H1 (cell line): ENCODE results near the gene GNGT2. TPM values are rescaled to one million over a fixed set of nuclear protein-coding genes. Genes with fewer than 3 reads are reported as not detected.

Experiments
- CTCF ChIA-PET: fragments of 300-600 bp; sonication (Branson Sonifier 250); formaldehyde crosslinking; loops from one replicate; lab custom pipeline; 2021; ENCODE audit not compliant: partially characterized antibody; lab: Charles Lee
- POLR2A ChIA-PET: fragments of 300-600 bp; sonication (Branson Sonifier 250); formaldehyde crosslinking; loops from one replicate; lab custom pipeline; 2021; ENCODE audit warnings: inconsistent platforms; ENCODE audit not compliant: partially characterized antibody; lab: Charles Lee
- DNase-seq, 2 experiments: peaks; one replicate each; pipeline versions ENCODE4 v3.0.0 to v3.0.0-alpha.2; 2010 to 2022; ENCODE audit warnings: low spot score in 2 of 2, low read depth in 1 of 2, mixed read lengths in 1 of 2
- FAIRE-seq: peaks from 2 replicates; lab custom pipeline; 2011; peaks lifted over from hg19 to GRCh38; lab: Jason Lieb, UNC
- H2AFZ ChIP-seq: 2 replicates; pipeline ENCODE4 v1.8.1; 2012; ENCODE audit warnings: low read length, inconsistent platforms
- H2AK5ac ChIP-seq: 2 replicates; pipeline ENCODE4 v1.6.1; 2013; ENCODE audit warnings: low read depth, low read length
- H2BK120ac ChIP-seq: replicated peaks from 2 replicates; pipeline ENCODE3; 2013; ENCODE audit warnings: low read depth, low read length, inconsistent platforms
- H2BK12ac ChIP-seq: 2 replicates; pipeline ENCODE4 v1.6.1; 2013; ENCODE audit warnings: low read depth, low read length
- H2BK15ac ChIP-seq: 2 replicates; pipeline ENCODE4 v1.6.1; 2013; ENCODE audit warnings: low read length
- H2BK20ac ChIP-seq: 2 replicates; pipeline ENCODE4 v1.6.1; 2013; ENCODE audit warnings: low read length
- H2BK5ac ChIP-seq: 2 replicates; pipeline ENCODE4 v1.6.1; 2013; ENCODE audit warnings: low read depth, low read length
- H3K14ac ChIP-seq: 2 replicates; pipeline ENCODE4 v1.6.1; 2013; ENCODE audit warnings: inconsistent platforms; ENCODE audit not compliant: insufficient read length
- H3K18ac ChIP-seq: 2 replicates; pipeline ENCODE4 v1.6.1; 2013; ENCODE audit warnings: low read length; ENCODE audit errors: extremely low read depth
- H3K23ac ChIP-seq: 2 replicates; pipeline ENCODE4 v1.6.1; 2013; ENCODE audit warnings: inconsistent platforms; ENCODE audit not compliant: insufficient read length
- H3K23me2 ChIP-seq: 2 replicates; pipeline ENCODE4 v1.6.1; 2013; ENCODE audit warnings: low read depth, low read length
- H3K27ac ChIP-seq: 2 replicates; pipeline ENCODE4 v1.6.1; 2011; ENCODE audit warnings: low read depth, low read length, inconsistent platforms
- H3K27me3 ChIP-seq, 4 experiments: replicated peaks in 1 of 4; 1 replicate in 1 of 4; 2 replicates in 3 of 4; pipeline versions ENCODE4 v1.6.1 to v1.8.1; 2011 to 2013; ENCODE audit warnings: low read length in 3 of 4, mild to moderate bottlenecking in 3 of 4, inconsistent platforms in 2 of 4, mixed read lengths in 2 of 4, moderate library complexity in 1 of 4; ENCODE audit not compliant: control insufficient read depth in 3 of 4, insufficient read depth in 3 of 4; ENCODE audit errors: extremely low read depth in 1 of 4
- H3K36me3 ChIP-seq, 4 experiments: 2 replicates each; pipeline versions ENCODE4 v1.6.1 to v1.8.1; 2011 to 2013; ENCODE audit warnings: mild to moderate bottlenecking in 4 of 4, low read length in 3 of 4, moderate library complexity in 2 of 4, control low read depth in 1 of 4, inconsistent platforms in 1 of 4; ENCODE audit not compliant: insufficient read depth in 4 of 4, control insufficient read depth in 2 of 4
- H3K4ac ChIP-seq: replicated peaks from 2 replicates; pipeline ENCODE3; 2013; ENCODE audit warnings: low read length, low read depth, mixed read lengths, inconsistent platforms; ENCODE audit not compliant: insufficient read length
- H3K4me1 ChIP-seq, 4 experiments: replicated peaks in 1 of 4; 1 replicate in 1 of 4; 2 replicates in 3 of 4; pipeline versions ENCODE4 v1.6.1 to v1.8.1; 2011 to 2013; ENCODE audit warnings: low read length in 3 of 4, inconsistent platforms in 2 of 4, mixed read lengths in 1 of 4; ENCODE audit not compliant: insufficient read depth in 4 of 4, control insufficient read depth in 3 of 4
- H3K4me2 ChIP-seq, 2 experiments: 2 replicates each; pipeline versions ENCODE4 v1.6.1 to v1.8.1; 2011 to 2013; ENCODE audit warnings: low read depth in 2 of 2, low read length in 2 of 2, control low read depth in 1 of 2, inconsistent platforms in 1 of 2, mild to moderate bottlenecking in 1 of 2; ENCODE audit not compliant: insufficient read depth in 1 of 2
- H3K4me3 ChIP-seq, 4 experiments: fragments of 200-600, 300-600 bp in 1 of 4; sonication (generic), shearing (Covaris generic), sonication (Bioruptor Twin) in 1 of 4; 2 replicates each; pipeline versions ENCODE4 v1.5.1 to v1.8.1; 2011 to 2016; ENCODE audit warnings: low read length in 4 of 4, low read depth in 3 of 4, control low read depth in 2 of 4, inconsistent platforms in 2 of 4, mild to moderate bottlenecking in 2 of 4, mixed read lengths in 1 of 4, moderate library complexity in 1 of 4; ENCODE audit not compliant: insufficient read depth in 2 of 4; ENCODE audit errors: extremely low read depth in 1 of 4
- H3K56ac ChIP-seq: replicated peaks from 2 replicates; pipeline ENCODE3; 2013; ENCODE audit warnings: low read depth, mild to moderate bottlenecking, mixed read lengths, low read length, inconsistent platforms; ENCODE audit not compliant: insufficient read length
- H3K79me1 ChIP-seq: 2 replicates; pipeline ENCODE4 v1.6.1; 2013; ENCODE audit warnings: low read depth, low read length, control low read depth
- H3K79me2 ChIP-seq, 2 experiments: 2 replicates each; pipeline versions ENCODE4 v1.6.1 to v1.8.1; 2012 to 2013; ENCODE audit warnings: low read length in 2 of 2, mild to moderate bottlenecking in 2 of 2, inconsistent platforms in 1 of 2; ENCODE audit not compliant: insufficient read depth in 2 of 2, control insufficient read depth in 1 of 2
- H3K9ac ChIP-seq, 4 experiments: replicated peaks in 1 of 4; 1 replicate in 1 of 4; 2 replicates in 3 of 4; pipeline versions ENCODE4 v1.6.1 to v1.8.1; 2011 to 2013; ENCODE audit warnings: low read depth in 3 of 4, low read length in 3 of 4, control low read depth in 2 of 4, mild to moderate bottlenecking in 2 of 4, moderate library complexity in 2 of 4, inconsistent platforms in 1 of 4; ENCODE audit errors: extremely low read depth in 1 of 4
- H3K9me3 ChIP-seq, 2 experiments: 2 replicates each; pipeline versions ENCODE4 v1.6.1 to v1.8.1; 2012 to 2013; ENCODE audit warnings: mild to moderate bottlenecking in 2 of 2, moderate library complexity in 2 of 2, control low read depth in 1 of 2, inconsistent platforms in 1 of 2, low read depth in 1 of 2, low read length in 1 of 2, mixed read lengths in 1 of 2; ENCODE audit not compliant: insufficient read depth in 2 of 2
- H4K20me1 ChIP-seq, 2 experiments: replicated peaks in 1 of 2; 2 replicates each; pipeline versions ENCODE3 to v1.8.1; 2011 to 2013; ENCODE audit warnings: inconsistent platforms in 2 of 2, low read length in 2 of 2, mild to moderate bottlenecking in 1 of 2; ENCODE audit not compliant: insufficient read depth in 2 of 2, control insufficient read depth in 1 of 2
- H4K5ac ChIP-seq: 2 replicates; pipeline ENCODE4 v1.6.1; 2013; ENCODE audit warnings: low read length, low read depth, mixed read lengths, inconsistent platforms; ENCODE audit not compliant: insufficient read length
- H4K8ac ChIP-seq: 2 replicates; pipeline ENCODE4 v1.8.0; 2013; ENCODE audit warnings: mild to moderate bottlenecking, moderate library complexity, low read length, inconsistent platforms; ENCODE audit not compliant: insufficient read depth; ENCODE audit errors: extremely low read depth
- H4K91ac ChIP-seq: replicated peaks from 2 replicates; pipeline ENCODE3; 2013; ENCODE audit warnings: low read length, mixed read lengths, inconsistent platforms; ENCODE audit not compliant: insufficient read length
- CTBP2 ChIP-seq: IDR thresholded peaks from 2 replicates; pipeline ENCODE4 v1.7.0; 2011; ENCODE audit warnings: borderline replicate concordance, mild to moderate bottlenecking, moderate library complexity, mixed read lengths, low read length; ENCODE audit not compliant: insufficient read depth, insufficient read length
- E2F6 ChIP-seq: IDR thresholded peaks from 2 replicates; pipeline ENCODE4 v1.6.1; 2012; ENCODE audit warnings: inconsistent platforms
- GTF2F1 ChIP-seq: IDR thresholded peaks from 2 replicates; pipeline ENCODE4 v1.6.1; 2012; ENCODE audit warnings: low read depth, low read length, improper control_type of control experiment, borderline replicate concordance
- KDM5A ChIP-seq: fragments of 200-600 bp; IDR thresholded peaks from 2 replicates; pipeline ENCODE4 v1.7.1; 2012; ENCODE audit warnings: mild to moderate bottlenecking, low read length, inconsistent platforms, mixed read lengths
- SIN3A ChIP-seq, 2 experiments: IDR thresholded peaks in 1 of 2; conservative IDR thresholded peaks in 1 of 2; 2 replicates each; pipeline ENCODE4 v1.6.1; 2011 to 2012; ENCODE audit warnings: low read length in 2 of 2, improper control_type of control experiment in 1 of 2, low read depth in 1 of 2, mild to moderate bottlenecking in 1 of 2
- TAF1 ChIP-seq: IDR thresholded peaks from 2 replicates; pipeline ENCODE4 v1.6.1; 2011; ENCODE audit warnings: mild to moderate bottlenecking, low read depth, low read length
- TEAD4 ChIP-seq: IDR thresholded peaks from 2 replicates; pipeline ENCODE4 v1.6.1; 2012; ENCODE audit warnings: low read depth, low read length, inconsistent platforms, mixed read lengths
- YY1 ChIP-seq: IDR thresholded peaks from 2 replicates; pipeline ENCODE4 v1.6.1; 2011; ENCODE audit warnings: low read depth, mild to moderate bottlenecking, low read length
- WGBS, 2 experiments: shearing (Covaris generic) in 1 of 2; methylation state at CpG; one replicate each; pipeline versions ENCODE4 v1.1.6 to v1.1.7; 2013 to 2015; ENCODE audit warnings: low lambda C conversion rate in 2 of 2, mixed read lengths in 2 of 2, inconsistent platforms in 1 of 2, low coverage in 1 of 2, missing lambda C conversion rate in 1 of 2; ENCODE audit not compliant: insufficient replicate concordance in 2 of 2, insufficient coverage in 1 of 2, insufficient read length in 1 of 2; ENCODE audit errors: extremely low coverage in 1 of 2, missing lambda C conversion rate in 1 of 2; 5-methylcytosine and 5-hydroxymethylcytosine counted together
- polyA plus RNA-seq, 7 experiments: library from polyadenylated mRNA; depleted of rRNA in 3 of 7; stranded (reverse) in 5 of 7; unstranded in 2 of 7; fragments of >200 nt in 5 of 7; fragments of 200-250 nt in 2 of 7; gene quantifications; 1 replicate in 5 of 7; 2 replicates in 1 of 7; 4 replicates in 1 of 7; pipeline versions ENCODE4 v1.2.1 to v1.2.3, GENCODE V29; 2011 to 2013; ENCODE audit warnings: missing spikeins in 2 of 7, mixed read lengths in 2 of 7
- total RNA-seq: library from RNA; stranded (reverse); fragmentation: NEBNext Ultra II Directional; extraction: Animal tissue kit (Norgen Biotek cat#: 25700); gene quantifications from 2 replicates; pipeline ENCODE4 v1.2.1, GENCODE V29; 2021

GNGT2 gene
- total and polyA plus RNA-seq, 2 of the 8 experiments (the other 6 are each of a cell fraction or from before 2014, with no cell fraction given), result 1.3 to 1.4 TPM

DNA sequence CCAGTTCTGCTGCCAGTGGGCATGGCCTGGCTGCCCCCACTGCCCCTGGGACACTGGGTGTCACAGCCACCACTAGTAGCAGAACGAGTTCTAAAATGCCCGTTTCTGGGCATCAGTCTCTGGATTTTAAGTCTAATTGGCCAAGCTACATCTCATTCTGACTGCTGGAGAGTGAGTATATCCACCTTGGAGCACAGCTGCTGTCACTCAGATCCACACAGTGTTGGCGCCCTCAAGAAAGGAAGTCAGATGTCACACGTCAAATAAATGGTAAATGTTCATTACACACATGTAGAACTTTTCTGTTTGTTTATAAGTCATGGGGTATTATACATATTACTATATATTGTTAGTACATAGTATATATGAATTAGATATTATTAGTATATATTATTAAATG is 19.4 kb downstream of the GNGT2 start:
- H3K27me3 ChIP-seq, result no peaks in the 10 kb centered on the region

More for the DNA sequence above, 19.4 kb downstream of the GNGT2 start:
- no peak overlapping the region for H3K27ac ChIP-seq
- 69% methylated on average over 4 of the region's 4 CpGs; no CpG with 5 or more reads in 1 of the 2 experiments for WGBS, 2 experiments
- no peak overlapping the region for H4K8ac ChIP-seq
- H3K4me2 ChIP-seq, result peak overlapping the region in 1 of 2 experiments; percentile 99; a peak in 1 of 4 replicates
- CTCF ChIA-PET, result interaction anchor here (0.8 to 2.6 kb wide), 7 partner anchors 9 to 100 kb away, joined by 3 to 16 read pairs (median 5); no protein-coding TSS in a partner anchor
- H2AFZ ChIP-seq, result no peak overlapping the region
- no peak overlapping the region for H3K14ac ChIP-seq
- no peaks in the 10 kb centered on the region for H3K9me3 ChIP-seq
- H3K36me3 ChIP-seq, result no peaks in the 10 kb centered on the region
- H3K23me2 ChIP-seq, result peaks cover 13% of the 10 kb centered on the region
- H2BK20ac ChIP-seq, result no peak overlapping the region
- peaks cover 0 to 3% (median 1%) of the 10 kb centered on the region in 4 experiments; a peak in 1 of 7 replicates for H3K4me1 ChIP-seq
- H2AK5ac ChIP-seq, result no peak overlapping the region
- FAIRE-seq, result no peak
- POLR2A ChIA-PET, result interaction anchor here (1.4 kb wide), 1 partner anchor 138 kb away, joined by 4 read pairs; no protein-coding TSS in a partner anchor
- H3K56ac ChIP-seq, result no peak overlapping the region
- 0 out of 2 replicates have a peak overlapping the region, but pooled peaks have one; percentile 39 for H2BK12ac ChIP-seq
- H2BK15ac ChIP-seq, result no peak overlapping the region; the same call in 1 of the 2 replicates
- H2BK120ac ChIP-seq, result no peak overlapping the region
- H3K9ac ChIP-seq, result no peak overlapping the region
- no peak overlapping the region; the same call in 1 of the 2 replicates for H2BK5ac ChIP-seq
- no peak for TF ChIP-seq TAF1
- TF ChIP-seq SIN3A (conservative IDR thresholded peaks at IDR 0.05 in 1 of 2, IDR thresholded peaks at IDR 0.05 in 1 of 2; ENCODE audit: low read depth in 1 of 2, low read length in 2 of 2), result no peak
- TF ChIP-seq GTF2F1, result no peak
- no peak for TF ChIP-seq KDM5A
- TF ChIP-seq YY1, result no peak
- no peak for TF ChIP-seq CTBP2
- TF ChIP-seq E2F6, result no peak
- TF ChIP-seq TEAD4, result no peak
- H3K79me2 ChIP-seq, result no peaks in the 10 kb centered on the region
- H3K79me1 ChIP-seq, result no peaks in the 10 kb centered on the region
- H3K23ac ChIP-seq, result no peak overlapping the region
- no peak overlapping the region for H3K4ac ChIP-seq
- no peak for DNase-seq
- H4K5ac ChIP-seq, result no peak overlapping the region
- no peaks in the 10 kb centered on the region for H4K20me1 ChIP-seq
- H4K91ac ChIP-seq, result no peak overlapping the region
- no peak overlapping the region for H3K18ac ChIP-seq
- no peak overlapping the region for H3K4me3 ChIP-seq
